Karpas-422 (cell line): ENCODE data around the gene MYOM1. TPM values are rescaled to one million over a fixed set of nuclear protein-coding genes. Genes with fewer than 3 reads are reported as not detected.

ENCODE experiments used
- DNase-seq: peaks from one replicate; pipeline ENCODE4 v3.0.0-alpha.2; 2015
- H2AFZ ChIP-seq: fragments of 200-600 bp; sonication (generic); 2 replicates; pipeline ENCODE4 v1.6.1; 2014; ENCODE audit warnings: antibody characterized with exemption, low read length, mixed read lengths
- H3K27ac ChIP-seq: fragments of 200-600 bp; sonication (generic); 2 replicates; pipeline ENCODE4 v1.5.1; 2014; ENCODE audit warnings: mild to moderate bottlenecking, low read length, moderate library complexity
- H3K27me3 ChIP-seq: fragments of 200-600 bp; sonication (generic); 2 replicates; pipeline ENCODE4 v1.6.1; 2014; ENCODE audit warnings: low read length, mixed read lengths
- H3K36me3 ChIP-seq: fragments of 200-600 bp; sonication (generic); 2 replicates; pipeline ENCODE4 v1.6.1; 2014; ENCODE audit warnings: low read length, mixed read lengths; ENCODE audit not compliant: insufficient read depth
- H3K4me1 ChIP-seq: fragments of 200-600 bp; sonication (generic); 2 replicates; pipeline ENCODE4 v1.6.1; 2014; ENCODE audit warnings: mild to moderate bottlenecking, low read length, mixed read lengths
- H3K4me2 ChIP-seq: fragments of 200-600 bp; sonication (generic); 2 replicates; pipeline ENCODE4 v1.6.1; 2014; ENCODE audit warnings: low read length, low read depth, mild to moderate bottlenecking; ENCODE audit not compliant: poor library complexity, severe bottlenecking
- H3K4me3 ChIP-seq: fragments of 200-600 bp; sonication (generic); 2 replicates; pipeline ENCODE4 v1.5.1; 2014; ENCODE audit warnings: mild to moderate bottlenecking, antibody characterized with exemption, low read length, mixed read lengths
- H3K79me2 ChIP-seq: fragments of 200-600 bp; sonication (generic); 2 replicates; pipeline ENCODE4 v1.6.1; 2014; ENCODE audit warnings: mild to moderate bottlenecking, low read length, mixed read lengths
- H3K9ac ChIP-seq: fragments of 200-600 bp; sonication (generic); 2 replicates; pipeline ENCODE4 v1.6.0; 2014; ENCODE audit warnings: low read length
- H3K9me2 ChIP-seq: fragments of 200-600 bp; sonication (generic), shearing (Covaris generic); replicated peaks from 2 replicates; pipeline ENCODE4 v1.6.0; 2014; ENCODE audit warnings: mild to moderate bottlenecking, low read length, moderate library complexity; ENCODE audit not compliant: insufficient read depth
- H3K9me3 ChIP-seq: fragments of 300-700, 200-600 bp; sonication (generic); 2 replicates; pipeline ENCODE4 v1.6.1; 2014; ENCODE audit warnings: low read length, mixed read lengths
- H4K20me1 ChIP-seq: fragments of 200-600 bp; sonication (generic); 2 replicates; pipeline ENCODE4 v1.6.1; 2014; ENCODE audit warnings: mild to moderate bottlenecking, antibody characterized with exemption, low read length, low read depth; ENCODE audit not compliant: insufficient read depth
- total RNA-seq: library from RNA; depleted of rRNA; stranded (reverse); fragments of >200 nt; shearing (Covaris generic); gene quantifications from 2 replicates; pipeline ENCODE4 v1.2.3, GENCODE V29; 2014; ENCODE audit warnings: low replicate concordance

The MYOM1 gene
- total RNA-seq, 1 experiment from 2014 or later, result not detected

GRCh38 chr18:3117493-3118192, 102.1 kb downstream of the MYOM1 start:
- Histone ChIP-seq H3K9me2 (no peaks in the 10 kb centered on the region), H3K4me2 (no peak overlapping the region)

GRCh38 chr18:3115447-3116030, 104.2 kb downstream of the MYOM1 start:
- no peak overlapping the region for H2AFZ ChIP-seq
- no peak for DNase-seq
- no peaks in the 10 kb centered on the region for H3K4me1 ChIP-seq
- H3K27me3 ChIP-seq, result no peaks in the 10 kb centered on the region
- H4K20me1 ChIP-seq, result no peaks in the 10 kb centered on the region
- H3K4me2 ChIP-seq, result no peak overlapping the region
- no peaks in the 10 kb centered on the region for H3K9me2 ChIP-seq
- no peak overlapping the region for H3K9ac ChIP-seq
- H3K9me3 ChIP-seq, result no peaks in the 10 kb centered on the region
- H3K36me3 ChIP-seq, result no peaks in the 10 kb centered on the region
- no peak overlapping the region for H3K27ac ChIP-seq
- H3K4me3 ChIP-seq, result no peak overlapping the region
- H3K79me2 ChIP-seq, result no peaks in the 10 kb centered on the region

More at GRCh38 chr18:3117493-3118192, 102.1 kb downstream of the MYOM1 start:
- no peaks in the 10 kb centered on the region for H3K4me1 ChIP-seq
- no peaks in the 10 kb centered on the region for H4K20me1 ChIP-seq
- DNase-seq, result no peak
- no peaks in the 10 kb centered on the region for H3K36me3 ChIP-seq
- H3K9me3 ChIP-seq, result no peaks in the 10 kb centered on the region
- no peak overlapping the region for H3K9ac ChIP-seq
- H2AFZ ChIP-seq, result no peak overlapping the region
- H3K27me3 ChIP-seq, result no peaks in the 10 kb centered on the region
- no peak overlapping the region for H3K27ac ChIP-seq
- H3K4me3 ChIP-seq, result no peak overlapping the region
- H3K79me2 ChIP-seq, result no peaks in the 10 kb centered on the region

DNA sequence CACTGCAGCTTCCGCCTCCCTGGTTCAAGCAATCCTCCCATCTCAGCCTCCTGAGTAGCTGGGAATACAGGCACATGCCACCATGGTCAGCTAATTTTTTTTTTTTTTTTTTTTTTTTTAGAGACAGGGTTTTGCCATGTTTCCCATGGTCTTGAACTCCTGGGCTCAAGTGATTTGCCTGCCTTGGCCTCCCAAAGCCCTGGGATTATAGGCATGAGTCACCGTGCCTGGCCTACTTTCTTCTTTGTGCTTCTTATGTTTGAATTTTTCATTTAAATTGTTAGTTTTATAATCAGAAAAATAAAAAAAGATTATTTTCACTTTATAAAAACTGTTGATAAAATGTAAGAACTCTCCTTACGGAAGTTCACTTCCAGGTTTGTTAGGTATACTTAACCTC, 105.3 kb downstream of the MYOM1 start:
- Histone ChIP-seq H3K4me3 (no peak overlapping the region), H3K9me2 (no peaks in the 10 kb centered on the region), H3K9ac (no peak overlapping the region), H2AFZ (no peak overlapping the region), H3K4me1 (no peaks in the 10 kb centered on the region), H3K27me3 (no peaks in the 10 kb centered on the region), H3K4me2 (no peak overlapping the region), H3K27ac (no peak overlapping the region), H3K36me3 (no peaks in the 10 kb centered on the region), H4K20me1 (no peaks in the 10 kb centered on the region), H3K9me3 (no peaks in the 10 kb centered on the region), H3K79me2 (no peaks in the 10 kb centered on the region)
- DNase-seq, result no peak

GRCh38 chr18:3114026-3114425, 105.7 kb downstream of the MYOM1 start:
- Histone ChIP-seq H3K4me3 (no peak overlapping the region), H3K36me3 (no peaks in the 10 kb centered on the region), H3K9me3 (no peaks in the 10 kb centered on the region), H4K20me1 (no peaks in the 10 kb centered on the region), H3K4me1 (no peaks in the 10 kb centered on the region), H3K27me3 (no peaks in the 10 kb centered on the region), H3K79me2 (no peaks in the 10 kb centered on the region), H3K27ac (no peak overlapping the region), H3K9me2 (no peaks in the 10 kb centered on the region), H3K4me2 (no peak overlapping the region), H2AFZ (no peak overlapping the region), H3K9ac (no peak overlapping the region)
- DNase-seq, result no peak

GRCh38 chr18:3111523-3112240, 108.1 kb downstream of the MYOM1 start:
- Histone ChIP-seq H3K9me2 (no peaks in the 10 kb centered on the region), H3K9me3 (no peaks in the 10 kb centered on the region), H3K79me2 (no peaks in the 10 kb centered on the region), H4K20me1 (no peaks in the 10 kb centered on the region), H3K27me3 (no peaks in the 10 kb centered on the region), H3K4me2 (no peak overlapping the region), H3K27ac (no peak overlapping the region), H2AFZ (no peak overlapping the region), H3K4me3 (no peak overlapping the region), H3K36me3 (no peaks in the 10 kb centered on the region), H3K4me1 (no peaks in the 10 kb centered on the region), H3K9ac (no peak overlapping the region)
- no peak for DNase-seq

GRCh38 chr18:3110034-3110752, 109.6 kb downstream of the MYOM1 start:
- no peaks in the 10 kb centered on the region for H4K20me1 ChIP-seq

GRCh38 chr18:3107740-3108151, 112.0 kb downstream of the MYOM1 start:
- Histone ChIP-seq H3K27ac (no peak overlapping the region), H3K27me3 (no peaks in the 10 kb centered on the region), H3K9ac (no peak overlapping the region), H3K9me2 (no peaks in the 10 kb centered on the region), H2AFZ (no peak overlapping the region), H4K20me1 (no peaks in the 10 kb centered on the region), H3K79me2 (no peaks in the 10 kb centered on the region), H3K36me3 (no peaks in the 10 kb centered on the region), H3K4me3 (no peak overlapping the region), H3K9me3 (no peaks in the 10 kb centered on the region), H3K4me1 (no peaks in the 10 kb centered on the region), H3K4me2 (no peak overlapping the region)
- DNase-seq, result no peak

More at GRCh38 chr18:3110034-3110752, 109.6 kb downstream of the MYOM1 start:
- H3K79me2 ChIP-seq, result no peaks in the 10 kb centered on the region
- no peak overlapping the region for H3K4me3 ChIP-seq
- H3K27me3 ChIP-seq, result no peaks in the 10 kb centered on the region
- no peaks in the 10 kb centered on the region for H3K4me1 ChIP-seq
- H3K27ac ChIP-seq, result no peak overlapping the region
- H3K4me2 ChIP-seq, result no peak overlapping the region
- no peaks in the 10 kb centered on the region for H3K9me3 ChIP-seq
- no peak overlapping the region for H2AFZ ChIP-seq
- no peak overlapping the region for H3K9ac ChIP-seq
- H3K9me2 ChIP-seq, result no peaks in the 10 kb centered on the region
- H3K36me3 ChIP-seq, result no peaks in the 10 kb centered on the region
- DNase-seq, result no peak
